CD4-positive, alpha-beta T cell treated with Interleukin-15 for 4 hours (primary cell): ENCODE data around the gene SOWAHC.
A peak's percentile ranks its signal among the peaks of the same experiment; 100 is the strongest.
"Not testable (repeated sequence)": the region's sequence is repeated elsewhere in the genome, so short reads cannot be mapped to it uniquely, and the experiment has no call there.

Experiments
- DNase-seq: peaks from one replicate; pipeline ENCODE4 v3.0.0-alpha.2; 2020; ENCODE audit warnings: low spot score

SOWAHC gene, protein sequence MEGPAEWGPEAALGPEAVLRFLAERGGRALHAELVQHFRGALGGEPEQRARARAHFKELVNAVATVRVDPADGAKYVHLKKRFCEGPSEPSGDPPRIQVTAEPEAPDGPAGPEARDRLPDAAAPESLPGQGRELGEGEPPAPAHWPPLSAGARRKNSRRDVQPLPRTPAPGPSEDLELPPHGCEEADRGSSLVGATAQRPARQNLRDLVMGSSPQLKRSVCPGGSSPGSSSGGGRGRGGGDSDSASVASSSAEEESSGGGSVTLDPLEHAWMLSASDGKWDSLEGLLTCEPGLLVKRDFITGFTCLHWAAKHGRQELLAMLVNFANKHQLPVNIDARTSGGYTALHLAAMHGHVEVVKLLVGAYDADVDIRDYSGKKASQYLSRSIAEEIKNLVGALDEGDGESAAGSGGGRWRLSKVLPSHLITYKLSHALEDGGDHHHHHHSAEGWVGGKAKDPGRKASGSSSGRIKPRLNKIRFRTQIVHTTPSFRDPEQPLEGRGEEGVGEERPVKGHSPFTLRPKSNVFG

DNA sequence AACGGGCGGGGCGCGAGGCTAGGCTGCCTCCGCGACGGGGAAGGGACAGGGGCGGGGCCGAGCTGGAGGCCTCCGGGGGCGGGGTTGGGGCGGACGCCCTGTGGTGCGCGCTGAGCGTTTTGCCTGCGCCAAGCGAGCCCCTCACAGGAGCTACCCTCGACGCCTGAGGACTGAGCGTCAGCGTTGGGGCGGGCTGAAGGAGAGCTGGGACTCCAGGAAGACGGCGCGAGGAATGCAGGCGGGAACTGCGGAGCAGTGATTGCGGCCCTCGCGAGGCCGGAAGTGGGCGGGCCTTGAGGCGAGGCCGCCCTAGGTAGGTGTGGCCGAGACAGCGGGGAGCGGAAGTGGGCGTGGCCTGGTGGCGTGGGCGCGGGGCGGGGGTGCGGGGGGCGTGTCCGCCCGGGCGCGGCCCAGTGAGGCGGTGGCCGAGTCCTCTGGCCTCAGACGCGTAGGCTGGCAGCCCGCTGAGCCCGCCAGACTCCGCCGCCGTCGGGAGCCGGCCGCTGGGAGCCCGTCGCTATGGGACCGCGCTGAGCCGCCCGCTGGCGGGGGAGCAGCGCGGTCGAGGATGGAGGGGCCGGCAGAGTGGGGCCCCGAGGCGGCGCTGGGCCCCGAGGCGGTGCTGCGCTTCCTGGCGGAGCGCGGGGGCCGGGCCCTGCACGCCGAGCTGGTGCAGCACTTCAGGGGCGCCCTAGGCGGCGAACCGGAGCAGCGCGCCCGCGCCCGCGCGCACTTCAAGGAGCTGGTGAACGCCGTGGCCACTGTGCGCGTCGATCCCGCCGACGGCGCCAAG is at the start of gene SOWAHC, which contains the start of gene SEPTIN10:
TSS of gene SOWAHC (plus strand) at position 443 of the 793 bp plus-strand sequence. CDS start at position 569, 126 bp downstream.
TSS of gene SEPTIN10 (minus strand) at position 45 of the 793 bp plus-strand sequence. CDS start 139 bp downstream, outside the sequence.
- DNase-seq = peak; percentile 69

DNA sequence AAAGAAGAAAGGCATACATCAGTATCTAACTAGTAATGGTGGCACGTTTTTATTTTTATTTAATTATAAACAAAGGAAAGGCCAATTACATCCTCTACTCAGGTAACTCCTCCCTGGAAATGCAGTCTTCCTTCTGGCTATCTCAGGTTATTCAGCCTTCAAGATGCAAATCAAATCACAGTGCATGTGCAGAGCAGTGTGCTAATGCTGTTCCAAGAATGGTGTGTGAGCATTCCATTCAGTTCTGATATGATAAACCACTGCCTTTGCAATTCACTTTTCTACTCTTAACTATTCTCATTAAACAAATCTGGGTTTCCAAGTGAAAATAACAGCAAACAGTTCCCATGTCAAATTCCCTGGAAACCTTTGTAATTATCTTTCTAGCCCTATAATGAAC is 38.8 kb upstream of the SOWAHC start:
- no peak for DNase-seq

DNA sequence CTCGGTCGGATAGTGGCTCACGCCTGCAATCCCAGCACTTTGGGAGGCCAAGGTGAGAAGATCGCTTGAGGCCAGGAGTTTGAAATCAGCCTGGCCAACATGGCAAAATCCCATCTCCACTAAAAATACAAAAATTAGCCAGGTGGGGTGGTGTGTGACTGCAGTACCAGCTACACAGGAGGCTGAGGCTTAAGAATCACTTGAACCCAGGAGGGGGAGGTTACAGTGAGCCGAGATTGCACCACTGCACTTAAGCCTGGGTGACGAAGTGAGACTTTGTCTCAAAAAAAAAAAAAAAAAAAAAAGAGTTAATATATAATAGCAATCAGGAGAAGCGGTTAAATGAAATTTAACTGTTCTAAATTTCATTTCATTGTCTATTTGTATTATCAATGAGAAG is 36.5 kb upstream of the SOWAHC start:
- DNase-seq = not testable (repeated sequence)

DNA sequence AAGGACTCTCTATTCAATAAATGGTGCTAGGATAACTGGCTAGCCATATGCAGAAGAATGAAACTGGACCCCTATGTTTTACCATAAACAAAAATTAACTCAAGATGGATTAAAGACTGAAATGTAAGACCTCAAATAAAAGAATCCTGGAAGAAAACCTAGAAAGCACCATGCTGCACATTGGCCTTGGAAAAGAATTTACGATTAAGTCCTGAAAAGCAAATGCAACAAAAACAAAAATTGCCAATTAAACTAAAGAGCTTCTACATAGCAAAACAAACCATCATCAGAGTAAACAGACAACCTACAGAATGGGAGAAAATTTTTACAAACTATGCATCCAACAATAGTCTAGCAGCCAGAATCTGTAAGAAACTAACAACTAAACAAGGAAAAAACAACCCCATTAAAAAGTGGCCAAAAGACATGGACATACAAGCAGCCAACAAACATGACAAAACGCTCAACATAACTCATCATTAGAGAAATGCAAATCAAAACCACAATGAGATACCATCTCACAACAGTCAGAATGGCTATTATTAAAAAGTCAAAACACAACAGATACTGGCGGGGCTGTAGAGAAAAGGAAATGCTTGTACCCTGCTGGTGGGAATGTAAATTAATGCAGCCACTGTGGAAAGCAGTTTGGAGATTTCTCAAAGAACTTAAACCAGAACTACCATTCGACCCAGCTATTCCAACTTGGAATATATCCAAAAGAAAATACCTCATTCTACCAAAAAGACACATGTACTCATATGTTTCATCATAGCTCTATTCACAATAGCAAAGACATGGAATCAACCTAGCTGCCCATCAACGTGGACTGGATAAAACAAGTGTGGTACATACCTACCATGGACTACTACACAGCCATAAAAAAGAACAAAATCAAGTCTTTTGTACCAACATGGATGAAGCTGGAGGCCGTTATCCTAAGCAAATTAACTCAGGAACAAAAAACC is 31.0 kb upstream of the SOWAHC start:
- no peak for DNase-seq

DNA sequence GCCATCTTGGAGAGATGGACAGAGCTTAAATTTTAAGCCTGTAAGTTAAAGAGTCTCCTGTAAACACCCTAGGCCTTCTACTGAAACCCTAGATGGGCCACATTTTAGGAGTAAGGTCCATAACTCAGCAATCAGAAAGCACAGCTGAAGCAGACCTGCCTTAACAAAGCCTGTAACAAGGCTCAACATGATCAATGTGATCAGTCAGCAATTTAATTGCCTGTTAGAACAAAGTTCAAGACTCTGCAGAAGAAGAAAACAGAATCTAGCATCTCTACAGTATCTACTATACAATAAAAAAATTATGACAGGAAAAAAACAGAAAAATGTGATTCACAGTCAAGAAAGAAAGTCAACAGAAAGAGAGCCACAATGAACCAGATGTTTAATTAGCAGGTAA is 27.5 kb upstream of the SOWAHC start:
- no peak for DNase-seq

DNA sequence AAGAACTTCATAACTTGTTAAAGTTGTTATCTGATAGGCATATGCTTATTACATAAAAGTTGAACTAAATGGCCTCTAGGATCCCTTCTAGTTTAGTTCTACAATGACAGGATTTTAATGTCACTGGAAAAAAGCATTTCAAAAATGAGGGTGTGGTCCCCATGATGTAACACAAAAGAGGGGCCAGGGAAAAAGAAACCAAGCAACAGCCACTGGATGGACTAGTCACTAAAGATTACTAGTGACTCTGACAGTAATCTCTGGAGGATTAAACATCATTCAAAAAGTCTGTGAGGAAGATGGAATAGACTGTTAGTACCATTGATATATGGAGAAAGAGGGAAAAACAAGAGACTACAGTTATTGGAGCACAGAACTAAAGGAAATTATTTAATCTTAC is 23.0 kb upstream of the SOWAHC start:
- DNase-seq = no peak

DNA sequence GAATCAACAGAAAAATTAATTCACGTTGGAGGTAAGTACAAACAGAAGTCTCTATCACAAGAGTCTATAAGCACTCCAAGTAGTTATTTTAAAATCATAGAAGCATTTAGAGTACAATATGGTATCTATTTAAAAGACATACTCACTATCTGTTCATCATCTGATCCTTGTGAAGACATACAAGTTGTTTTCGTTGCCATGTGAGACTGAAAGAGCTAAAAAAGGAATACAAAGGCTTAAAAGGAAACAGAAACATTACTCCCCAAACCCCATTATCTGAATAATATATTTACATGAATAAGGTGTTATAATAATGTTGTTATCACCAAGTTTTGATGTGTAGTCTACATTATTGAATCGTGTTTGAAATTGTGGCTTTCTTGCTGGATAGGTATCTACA is 21.3 kb upstream of the SOWAHC start:
- DNase-seq = no peak

DNA sequence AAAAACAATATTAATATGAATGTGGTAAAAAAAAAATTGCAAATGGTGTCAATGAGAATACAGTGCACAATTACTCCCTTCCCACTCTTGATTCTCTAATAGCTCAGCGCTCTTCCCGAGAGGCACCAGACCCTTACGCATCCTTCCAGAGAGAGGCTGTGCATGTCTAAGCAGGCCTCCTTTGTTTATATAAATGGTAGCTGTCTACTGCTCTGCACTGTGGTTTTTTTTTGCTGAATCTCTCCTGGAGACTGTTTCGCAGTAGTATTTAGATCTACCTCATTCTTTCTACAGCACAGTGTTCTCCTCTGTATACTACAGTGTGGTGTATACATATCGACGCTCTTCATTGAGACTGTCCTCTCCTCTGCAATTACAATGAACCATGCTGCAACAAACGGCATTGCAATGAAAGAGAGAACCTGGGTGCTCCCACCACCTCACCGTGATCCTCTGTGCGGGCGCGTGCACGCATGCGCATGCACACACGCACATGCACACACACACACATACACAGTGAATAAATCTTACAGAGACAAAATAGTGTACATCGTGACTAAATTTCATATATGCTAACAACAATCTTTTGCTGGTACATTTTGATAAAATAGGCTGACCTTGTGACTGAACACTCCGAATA is 19.8 kb upstream of the SOWAHC start:
- DNase-seq = no peak

DNA sequence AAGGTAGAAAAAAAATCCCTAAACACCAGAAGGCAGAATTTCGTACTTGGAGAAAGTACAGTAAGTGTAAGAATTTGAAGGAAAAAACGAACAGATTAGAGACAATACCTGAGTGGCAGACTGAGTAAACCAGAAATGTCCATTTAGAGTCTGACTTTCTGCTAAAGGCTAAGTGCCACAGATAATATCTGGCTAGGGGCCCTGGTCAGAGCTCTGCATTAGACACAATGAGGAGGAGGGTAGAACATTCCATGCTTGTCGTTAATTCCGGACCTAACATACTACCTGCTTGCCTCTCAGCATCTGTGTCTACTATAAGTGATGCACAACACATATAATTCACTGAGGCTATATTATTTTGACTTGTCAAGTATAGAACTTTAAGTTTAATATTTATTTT is 18.5 kb upstream of the SOWAHC start:
- no peak for DNase-seq

DNA sequence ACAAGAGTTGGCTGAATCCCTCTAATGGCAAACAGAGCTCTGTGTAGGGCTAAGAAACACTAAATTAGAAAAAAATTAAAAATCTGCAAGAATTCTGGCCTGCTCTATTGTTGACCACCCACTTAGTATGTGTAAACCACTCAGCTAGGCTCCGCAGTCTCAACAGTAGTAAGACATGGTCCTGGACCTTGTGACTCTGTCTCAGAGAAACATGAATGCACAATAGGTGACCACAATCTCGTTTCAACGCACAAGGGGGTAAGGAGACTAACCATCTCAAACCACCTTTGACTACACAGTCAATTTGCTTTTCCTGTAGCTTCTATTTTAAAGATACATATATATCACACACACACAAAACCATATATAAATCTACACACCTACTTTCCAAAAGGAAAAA is 16.9 kb upstream of the SOWAHC start:
- no peak for DNase-seq

DNA sequence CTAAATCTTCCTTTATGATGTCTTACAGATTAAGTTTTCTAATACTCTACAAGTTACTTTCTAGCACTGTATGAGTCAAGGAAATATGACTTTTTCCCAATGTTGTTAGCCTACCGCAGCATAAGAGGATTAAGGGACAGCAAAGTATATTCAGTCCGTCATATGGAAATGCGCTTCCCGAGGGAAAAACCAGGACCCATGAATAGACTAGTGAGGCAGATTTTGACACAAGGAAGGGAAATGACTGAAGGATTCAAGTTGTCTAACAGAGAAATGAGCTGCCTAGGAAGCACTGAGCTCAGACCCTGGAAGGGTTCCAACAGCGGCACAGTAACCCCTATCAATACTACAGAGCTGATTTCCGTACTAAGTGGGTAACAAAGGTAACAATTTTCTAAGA is 12.4 kb upstream of the SOWAHC start:
- no peak for DNase-seq

DNA sequence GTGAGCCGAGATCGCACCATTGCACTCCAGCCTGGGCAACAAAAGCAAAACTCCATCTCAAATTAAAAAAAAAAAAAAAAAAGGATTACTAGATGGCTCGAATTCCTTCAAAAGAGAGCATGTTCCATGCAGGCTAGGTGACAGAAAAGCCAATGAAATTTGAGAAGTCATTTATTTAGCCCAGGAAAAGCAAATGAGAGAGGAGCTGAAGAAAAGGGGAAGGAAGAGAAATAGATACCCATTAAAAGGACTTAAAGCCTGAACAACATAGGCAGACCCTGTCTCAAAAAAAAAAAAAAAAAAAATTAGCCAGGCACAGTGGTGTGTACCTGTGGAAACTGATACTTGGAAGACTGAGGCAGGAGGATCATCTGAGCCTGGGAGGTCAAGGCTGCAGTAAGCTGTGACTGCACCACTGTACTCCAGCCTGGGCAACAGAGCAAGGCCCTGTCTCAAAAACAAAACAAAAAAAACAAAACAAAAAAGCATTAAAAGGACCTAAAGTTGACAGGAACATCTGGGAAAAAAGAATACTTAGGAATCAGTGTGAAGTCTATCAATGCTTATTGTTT is 11.5 kb upstream of the SOWAHC start:
- no peak for DNase-seq

DNA sequence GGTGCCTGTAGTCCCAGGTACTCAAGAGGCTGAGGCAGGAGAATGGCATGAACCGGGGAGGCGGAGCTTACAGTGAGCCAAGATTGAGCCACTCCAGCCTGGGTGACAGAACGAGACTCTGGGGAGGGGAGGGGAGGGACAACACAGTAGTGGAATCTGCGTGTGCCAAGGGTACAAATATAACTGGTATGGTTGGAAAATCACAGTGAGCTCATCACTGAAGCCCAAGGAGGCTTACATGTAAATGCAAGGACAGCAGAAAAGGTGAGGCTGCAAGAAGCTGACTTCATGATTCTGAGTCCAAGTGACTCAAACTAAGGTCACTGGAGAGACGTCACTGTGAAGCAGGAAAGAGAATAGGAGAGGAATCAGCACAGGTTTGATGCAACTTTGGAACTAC is 9.6 kb upstream of the SOWAHC start:
- DNase-seq = no peak

DNA sequence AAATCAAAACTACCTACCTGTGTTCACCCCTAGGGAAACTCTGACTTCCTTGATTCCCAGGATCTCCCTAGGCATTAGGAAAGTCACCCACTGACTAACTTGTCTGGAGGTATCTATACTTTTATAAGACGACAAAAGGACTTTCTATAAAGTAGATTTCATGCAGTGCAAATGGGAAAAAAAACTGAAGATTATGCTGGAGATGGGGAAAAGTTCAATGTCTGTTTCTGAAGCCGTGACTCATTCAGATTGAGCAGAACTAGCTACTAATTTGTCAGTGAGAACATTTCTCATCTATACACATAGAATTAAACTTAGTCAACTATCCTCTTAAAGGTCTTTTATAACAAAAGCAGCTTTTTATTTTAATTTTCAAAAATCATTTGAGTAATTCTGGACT is 6.4 kb upstream of the SOWAHC start:
- no peak for DNase-seq

DNA sequence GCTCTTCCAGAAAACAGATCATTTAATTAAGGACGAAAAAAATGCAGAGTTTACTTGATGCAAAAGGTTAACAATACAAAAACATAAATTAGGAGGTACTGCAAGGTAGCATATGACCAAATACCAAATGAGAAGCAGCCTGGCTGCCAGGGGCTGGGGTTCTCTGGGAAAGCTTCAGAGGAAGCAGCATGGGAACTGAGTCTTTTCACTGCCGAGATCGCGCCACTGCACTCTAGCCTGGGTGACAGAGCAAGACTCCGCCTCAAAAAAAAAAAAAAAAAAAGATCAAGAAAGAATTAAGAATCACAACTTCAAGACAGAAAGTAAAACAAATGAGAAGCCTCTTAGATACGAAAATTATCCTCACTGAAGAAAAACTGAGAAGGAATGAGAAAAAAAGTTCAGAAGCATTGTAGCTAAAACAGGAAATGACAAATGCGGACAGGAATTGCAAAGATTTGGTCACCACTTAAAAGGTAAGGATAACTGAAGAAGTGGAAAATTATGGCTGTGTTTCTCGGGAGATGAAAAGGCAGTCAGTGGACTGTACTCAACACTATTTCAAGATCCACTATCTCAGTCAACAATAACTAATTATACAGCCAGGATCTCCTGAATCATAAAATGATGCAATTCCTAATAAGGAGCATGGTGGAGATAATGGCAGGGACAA is 4.7 kb upstream of the SOWAHC start:
- no peak for DNase-seq

DNA sequence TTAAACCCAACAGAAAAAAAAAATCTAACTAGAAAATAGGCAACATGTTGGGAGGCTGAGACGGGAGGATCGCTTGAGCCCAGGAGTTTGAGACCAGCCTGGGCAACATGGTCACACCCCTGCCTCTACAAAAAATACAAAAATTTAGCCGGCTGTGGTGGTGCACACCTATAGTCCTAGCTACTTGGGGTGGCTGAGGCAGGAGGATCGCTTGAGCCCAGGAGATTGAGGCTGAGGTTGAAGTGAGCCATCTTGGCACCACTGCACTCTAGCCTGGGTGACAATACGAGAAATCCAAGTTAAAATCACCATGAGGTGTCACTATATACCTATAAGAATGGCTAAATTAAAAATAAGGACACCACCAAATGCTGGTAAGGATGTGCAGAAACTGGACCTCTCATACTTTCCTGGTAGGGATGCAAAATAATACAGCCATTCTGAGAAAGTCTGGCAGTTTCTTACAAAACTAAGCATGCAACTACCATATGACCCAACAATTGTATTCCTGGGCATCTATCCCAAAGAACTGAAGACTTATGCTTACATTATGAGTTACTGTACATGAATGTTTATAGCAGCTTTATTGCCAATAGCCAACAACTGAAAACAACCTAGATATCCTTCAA is 2.6 kb upstream of the SOWAHC start:
- DNase-seq = no peak

DNA sequence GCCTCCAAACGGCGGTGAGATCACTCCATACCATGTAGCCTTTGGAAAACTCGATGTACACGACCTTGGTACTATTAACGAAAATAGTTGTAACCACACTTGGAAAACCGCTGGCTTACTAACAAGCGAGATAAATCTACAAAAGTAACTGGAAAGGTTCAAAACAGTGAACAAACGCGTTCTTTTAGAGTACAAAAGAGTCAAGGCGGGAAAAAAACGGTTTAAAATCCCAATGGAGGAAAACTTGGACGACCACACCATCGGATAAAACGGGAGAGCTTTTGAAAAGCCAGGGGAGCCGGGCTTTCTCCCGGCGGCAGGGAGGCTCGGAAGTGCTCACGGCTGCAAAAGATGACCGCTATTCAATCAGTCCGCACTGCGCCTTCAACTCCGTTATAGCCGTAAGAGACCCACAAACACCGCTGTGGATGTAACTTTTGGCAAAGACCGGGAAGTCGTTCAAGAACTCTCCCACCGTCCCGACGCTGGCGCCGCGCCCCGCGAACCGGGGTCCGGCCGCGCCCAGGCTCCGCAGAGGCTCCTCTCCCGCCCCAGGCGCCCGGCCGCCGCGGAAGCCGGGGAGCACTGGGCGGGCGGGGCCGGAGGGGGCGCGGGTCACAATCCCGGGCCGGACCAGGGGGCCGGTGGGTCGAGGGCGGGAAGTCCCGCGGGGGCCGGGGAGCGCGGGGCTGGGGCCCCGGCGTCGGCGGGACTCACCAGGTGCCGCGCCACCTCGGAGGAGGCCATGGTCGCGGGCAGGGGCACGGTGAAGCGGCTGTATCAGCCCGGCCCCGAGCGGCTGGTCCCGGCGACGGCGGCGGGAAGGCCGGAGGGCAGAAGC is 863 bp upstream of the SOWAHC start:
- DNase-seq = no peak

DNA sequence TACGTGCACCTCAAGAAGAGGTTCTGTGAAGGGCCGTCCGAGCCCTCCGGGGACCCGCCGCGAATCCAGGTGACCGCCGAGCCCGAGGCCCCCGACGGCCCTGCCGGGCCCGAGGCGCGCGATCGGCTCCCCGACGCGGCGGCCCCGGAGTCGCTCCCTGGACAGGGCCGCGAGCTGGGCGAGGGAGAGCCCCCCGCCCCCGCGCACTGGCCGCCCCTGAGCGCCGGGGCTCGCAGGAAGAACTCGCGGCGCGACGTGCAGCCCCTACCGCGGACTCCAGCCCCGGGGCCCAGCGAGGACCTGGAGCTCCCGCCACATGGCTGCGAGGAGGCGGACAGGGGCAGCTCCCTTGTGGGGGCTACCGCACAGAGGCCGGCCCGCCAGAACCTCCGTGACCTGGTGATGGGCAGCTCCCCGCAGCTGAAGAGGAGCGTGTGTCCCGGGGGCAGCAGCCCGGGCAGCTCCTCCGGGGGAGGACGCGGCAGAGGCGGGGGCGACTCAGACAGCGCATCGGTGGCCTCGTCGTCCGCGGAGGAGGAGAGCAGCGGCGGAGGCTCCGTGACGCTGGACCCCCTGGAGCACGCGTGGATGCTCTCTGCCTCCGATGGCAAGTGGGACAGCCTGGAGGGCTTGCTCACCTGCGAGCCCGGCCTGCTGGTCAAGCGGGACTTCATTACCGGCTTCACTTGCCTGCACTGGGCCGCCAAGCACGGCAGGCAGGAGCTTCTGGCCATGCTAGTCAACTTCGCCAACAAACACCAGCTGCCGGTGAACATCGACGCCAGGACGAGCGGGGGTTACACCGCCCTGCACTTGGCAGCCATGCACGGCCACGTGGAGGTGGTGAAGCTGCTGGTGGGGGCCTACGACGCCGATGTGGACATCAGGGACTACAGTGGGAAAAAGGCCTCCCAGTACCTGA is 812 bp downstream of the SOWAHC start:
- no peak for DNase-seq
